IgD-negative memory B cell (primary cell): ENCODE measurements around the gene PDE4D. TPM values are rescaled to one million over a fixed set of nuclear protein-coding genes. Genes with fewer than 3 reads are reported as not detected.
"Not testable (repeated sequence)": the region's sequence is repeated elsewhere in the genome, so short reads cannot be mapped to it uniquely, and the experiment has no call there.

Source experiments
- H3K27ac Mint-ChIP-seq, 3 donors: one replicate each; pipeline ENCODE4 v1.8.0; 2020 to 2022; ENCODE audit warnings: mild to moderate bottlenecking in 3 of 3, mixed read lengths in 3 of 3, moderate library complexity in 1 of 3
- H3K27me3 Mint-ChIP-seq: one replicate; pipeline ENCODE4 v1.8.0; 2021; ENCODE audit warnings: mixed read lengths
- H3K36me3 Mint-ChIP-seq: one replicate; pipeline ENCODE4 v1.8.0; 2020; ENCODE audit warnings: mild to moderate bottlenecking, mixed read lengths
- H3K4me1 Mint-ChIP-seq, 3 donors: one replicate each; pipeline ENCODE4 v1.8.0; 2020 to 2022; ENCODE audit warnings: mixed read lengths in 3 of 3, mild to moderate bottlenecking in 1 of 3
- H3K4me3 Mint-ChIP-seq, 4 donors: one replicate each; pipeline ENCODE4 v1.8.0; 2020 to 2022; ENCODE audit warnings: mild to moderate bottlenecking in 4 of 4, mixed read lengths in 4 of 4, moderate library complexity in 3 of 4
- H3K9me3 Mint-ChIP-seq, 3 donors: one replicate each; pipeline ENCODE4 v1.8.0; 2020 to 2021; ENCODE audit warnings: mixed read lengths in 3 of 3, mild to moderate bottlenecking in 1 of 3
- polyA plus RNA-seq: library from polyadenylated mRNA; unstranded; fragments of 300-500 nt; fragmentation: Illumina TruSeq; gene quantifications from one replicate; pipeline ENCODE4 v1.2.3, GENCODE V29; 2021

Gene PDE4D
- polyA plus RNA-seq, 1 donor from 2014 or later, result 18.8 TPM

GRCh38 chr5:59416451-59416850 lies 477.1 kb downstream of the PDE4D start:
- peaks cover 12% of the 10 kb centered on the region for H3K36me3 Mint-ChIP-seq
- H3K9me3 Mint-ChIP-seq, result peaks cover 0 to 1% (median 1%) of the 10 kb centered on the region in 3 donors
- peaks cover 0 to 2% (median 0%) of the 10 kb centered on the region in 3 donors for H3K4me1 Mint-ChIP-seq
- no peak overlapping the region for H3K4me3 Mint-ChIP-seq
- H3K27me3 Mint-ChIP-seq, result no peaks in the 10 kb centered on the region
- H3K27ac Mint-ChIP-seq, result no peak overlapping the region

GRCh38 chr5:59416026-59416425 lies 477.5 kb downstream of the PDE4D start:
- H3K27ac Mint-ChIP-seq, result no peak overlapping the region
- H3K4me3 Mint-ChIP-seq, result no peak overlapping the region
- H3K36me3 Mint-ChIP-seq, result peaks cover 11% of the 10 kb centered on the region
- H3K9me3 Mint-ChIP-seq, result peaks cover 0 to 3% (median 3%) of the 10 kb centered on the region in 3 donors
- peaks cover 0 to 2% (median 0%) of the 10 kb centered on the region in 3 donors for H3K4me1 Mint-ChIP-seq
- H3K27me3 Mint-ChIP-seq, result no peaks in the 10 kb centered on the region

GRCh38 chr5:59412428-59412827 lies 481.1 kb downstream of the PDE4D start:
- no peaks in the 10 kb centered on the region for H3K27me3 Mint-ChIP-seq
- peaks cover 4 to 7% (median 5%) of the 10 kb centered on the region in 3 donors for H3K9me3 Mint-ChIP-seq
- no peak overlapping the region for H3K4me3 Mint-ChIP-seq
- peaks cover 0 to 2% (median 0%) of the 10 kb centered on the region in 3 donors for H3K4me1 Mint-ChIP-seq
- no peak overlapping the region for H3K27ac Mint-ChIP-seq
- H3K36me3 Mint-ChIP-seq, result peaks cover 8% of the 10 kb centered on the region

GRCh38 chr5:59408997-59409396 lies 484.5 kb downstream of the PDE4D start:
- not testable (repeated sequence) for H3K9me3 Mint-ChIP-seq, H3K27ac Mint-ChIP-seq, H3K4me3 Mint-ChIP-seq, H3K4me1 Mint-ChIP-seq, H3K27me3 Mint-ChIP-seq, H3K36me3 Mint-ChIP-seq

GRCh38 chr5:59407967-59408366 lies 485.6 kb downstream of the PDE4D start:
- Mint-ChIP-seq H3K27me3 (no peaks in the 10 kb centered on the region), H3K36me3 (peaks cover 7% of the 10 kb centered on the region), H3K27ac (no peak overlapping the region), H3K4me1 (no peaks in the 10 kb centered on the region), H3K4me3 (no peak overlapping the region), H3K9me3 (peaks cover 4 to 11% (median 10%) of the 10 kb centered on the region in 3 donors)

GRCh38 chr5:59401637-59402036 lies 491.9 kb downstream of the PDE4D start:
- Mint-ChIP-seq H3K27me3 (no peaks in the 10 kb centered on the region), H3K27ac (no peak overlapping the region), H3K4me1 (no peaks in the 10 kb centered on the region), H3K9me3 (peaks cover 3 to 5% (median 5%) of the 10 kb centered on the region in 3 donors), H3K36me3 (peaks cover 3% of the 10 kb centered on the region), H3K4me3 (no peak overlapping the region)

GRCh38 chr5:59394956-59395355 lies 498.6 kb downstream of the PDE4D start:
- not testable (repeated sequence) for H3K9me3 Mint-ChIP-seq, H3K36me3 Mint-ChIP-seq, H3K4me3 Mint-ChIP-seq, H3K27me3 Mint-ChIP-seq
- H3K4me1 Mint-ChIP-seq, result peaks cover 20 to 28% (median 23%) of the 10 kb centered on the region in 3 donors
- H3K27ac Mint-ChIP-seq, result peak overlapping the region in 1 of 3 donors; percentile 92

GRCh38 chr5:59393585-59394420 lies 499.7 kb downstream of the PDE4D start:
- Mint-ChIP-seq H3K9me3 (no peaks in the 10 kb centered on the region), H3K27ac (peak overlapping the region; percentile 72 to 92 (median 76)), H3K36me3 (peaks cover 2% of the 10 kb centered on the region), H3K4me1 (peaks cover 20 to 28% (median 23%) of the 10 kb centered on the region in 3 donors), H3K4me3 (peak overlapping the region in 1 of 4 donors; percentile 29), H3K27me3 (no peaks in the 10 kb centered on the region)

- no peaks in the 10 kb centered on the region for H3K27me3 Mint-ChIP-seq
- peak overlapping the region in 2 of 3 donors; percentile 76 to 85 for H3K27ac Mint-ChIP-seq
- H3K4me3 Mint-ChIP-seq, result no peak overlapping the region
- H3K36me3 Mint-ChIP-seq, result peaks cover 2% of the 10 kb centered on the region
- peaks cover 22 to 30% (median 23%) of the 10 kb centered on the region in 3 donors for H3K4me1 Mint-ChIP-seq
- H3K9me3 Mint-ChIP-seq, result no peaks in the 10 kb centered on the region
Observed at GRCh38 chr5:59391576-59391975, 501.9 kb downstream of the PDE4D start.

GRCh38 chr5:59390989-59391388 lies 502.5 kb downstream of the PDE4D start:
- Mint-ChIP-seq H3K9me3 (no peaks in the 10 kb centered on the region), H3K4me1 (peaks cover 22 to 30% (median 23%) of the 10 kb centered on the region in 3 donors), H3K27ac (peak overlapping the region in 2 of 3 donors; percentile 76 to 86), H3K4me3 (no peak overlapping the region), H3K27me3 (no peaks in the 10 kb centered on the region), H3K36me3 (peaks cover 2% of the 10 kb centered on the region)

GRCh38 chr5:59390074-59390659 lies 503.4 kb downstream of the PDE4D start:
- peaks cover 2% of the 10 kb centered on the region for H3K36me3 Mint-ChIP-seq
- no peak overlapping the region for H3K27ac Mint-ChIP-seq
- no peak overlapping the region for H3K4me3 Mint-ChIP-seq
- no peaks in the 10 kb centered on the region for H3K9me3 Mint-ChIP-seq
- peaks cover 23 to 30% (median 25%) of the 10 kb centered on the region in 3 donors for H3K4me1 Mint-ChIP-seq
- H3K27me3 Mint-ChIP-seq, result no peaks in the 10 kb centered on the region

GRCh38 chr5:59387127-59387526 lies 506.4 kb downstream of the PDE4D start:
- H3K9me3 Mint-ChIP-seq, result no peaks in the 10 kb centered on the region
- H3K4me1 Mint-ChIP-seq, result peaks cover 8 to 17% (median 14%) of the 10 kb centered on the region in 3 donors
- H3K36me3 Mint-ChIP-seq, result peaks cover 3% of the 10 kb centered on the region
- H3K27me3 Mint-ChIP-seq, result no peaks in the 10 kb centered on the region
- H3K4me3 Mint-ChIP-seq, result no peak overlapping the region
- no peak overlapping the region for H3K27ac Mint-ChIP-seq

- Mint-ChIP-seq H3K4me3 (no peak overlapping the region), H3K4me1 (peaks cover 5% of the 10 kb centered on the region in 3 donors), H3K27me3 (no peaks in the 10 kb centered on the region), H3K36me3 (peaks cover 3% of the 10 kb centered on the region), H3K27ac (peak overlapping the region in 2 of 3 donors; percentile 36 to 87), H3K9me3 (no peaks in the 10 kb centered on the region)
Observed at GRCh38 chr5:59385700-59386099, 507.8 kb downstream of the PDE4D start.

GRCh38 chr5:59380350-59380951 lies 513.1 kb downstream of the PDE4D start:
- no peak overlapping the region for H3K27ac Mint-ChIP-seq
- peaks cover 0 to 7% (median 3%) of the 10 kb centered on the region in 3 donors for H3K4me1 Mint-ChIP-seq
- peaks cover 8% of the 10 kb centered on the region for H3K36me3 Mint-ChIP-seq

GRCh38 chr5:59374036-59374435 lies 519.5 kb downstream of the PDE4D start:
- peaks cover 9 to 26% (median 18%) of the 10 kb centered on the region in 3 donors for H3K9me3 Mint-ChIP-seq

More at GRCh38 chr5:59380350-59380951, 513.1 kb downstream of the PDE4D start:
- peaks cover 4 to 12% (median 6%) of the 10 kb centered on the region in 3 donors for H3K9me3 Mint-ChIP-seq
- no peak overlapping the region for H3K4me3 Mint-ChIP-seq
- H3K27me3 Mint-ChIP-seq, result no peaks in the 10 kb centered on the region

More at GRCh38 chr5:59374036-59374435, 519.5 kb downstream of the PDE4D start:
- Mint-ChIP-seq H3K36me3 (peaks cover 17% of the 10 kb centered on the region), H3K4me3 (peak overlapping the region in 1 of 4 donors; percentile 83)
- H3K27me3 Mint-ChIP-seq, H3K27ac Mint-ChIP-seq, H3K4me1 Mint-ChIP-seq: not testable (repeated sequence)
